Measurements from ENCODE around the gene ITCH.
"Not testable (repeated sequence)": the region's sequence is repeated elsewhere in the genome, so short reads cannot be mapped to it uniquely, and the experiment has no call there.

Gene ITCH

DNA sequence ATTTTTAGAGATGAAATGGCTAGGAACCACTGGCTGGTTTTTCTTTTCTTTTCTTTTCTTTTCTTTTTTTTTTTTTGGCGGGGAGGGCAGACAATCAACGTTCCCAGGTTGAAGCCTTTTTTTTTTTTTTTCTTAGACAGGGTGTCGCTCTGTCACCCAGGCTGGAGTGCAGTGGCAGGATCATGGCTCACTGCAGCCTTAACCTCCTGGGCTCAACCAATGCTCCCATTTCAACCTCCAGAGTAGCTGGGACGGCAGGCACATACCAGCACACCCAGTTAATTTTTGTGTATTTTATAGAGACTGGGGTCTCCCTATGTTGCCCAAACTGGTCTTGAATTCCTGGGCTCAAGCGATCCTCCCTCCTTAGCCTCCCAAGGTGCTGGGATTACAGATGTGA, 18.8 kb upstream of the ITCH start:
- DNase-seq: no peak

DNA sequence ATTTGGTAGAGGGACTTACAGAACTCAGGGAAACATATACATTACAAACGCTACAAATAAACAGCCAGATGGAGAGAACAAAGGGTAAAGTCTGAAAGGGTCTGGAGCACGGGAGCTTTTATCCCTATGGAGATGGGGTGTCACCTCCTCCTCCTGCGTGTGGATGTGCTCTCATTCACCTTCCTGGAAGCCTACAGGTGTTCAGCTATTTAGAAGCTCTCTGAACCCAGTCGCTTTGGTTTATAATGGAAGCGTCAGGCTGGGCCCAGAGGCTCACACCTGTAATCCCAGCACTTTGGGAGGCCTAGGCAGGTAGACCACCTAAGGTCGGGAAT, 17.7 kb upstream of the ITCH start:
- DNase-seq: no peak

DNA sequence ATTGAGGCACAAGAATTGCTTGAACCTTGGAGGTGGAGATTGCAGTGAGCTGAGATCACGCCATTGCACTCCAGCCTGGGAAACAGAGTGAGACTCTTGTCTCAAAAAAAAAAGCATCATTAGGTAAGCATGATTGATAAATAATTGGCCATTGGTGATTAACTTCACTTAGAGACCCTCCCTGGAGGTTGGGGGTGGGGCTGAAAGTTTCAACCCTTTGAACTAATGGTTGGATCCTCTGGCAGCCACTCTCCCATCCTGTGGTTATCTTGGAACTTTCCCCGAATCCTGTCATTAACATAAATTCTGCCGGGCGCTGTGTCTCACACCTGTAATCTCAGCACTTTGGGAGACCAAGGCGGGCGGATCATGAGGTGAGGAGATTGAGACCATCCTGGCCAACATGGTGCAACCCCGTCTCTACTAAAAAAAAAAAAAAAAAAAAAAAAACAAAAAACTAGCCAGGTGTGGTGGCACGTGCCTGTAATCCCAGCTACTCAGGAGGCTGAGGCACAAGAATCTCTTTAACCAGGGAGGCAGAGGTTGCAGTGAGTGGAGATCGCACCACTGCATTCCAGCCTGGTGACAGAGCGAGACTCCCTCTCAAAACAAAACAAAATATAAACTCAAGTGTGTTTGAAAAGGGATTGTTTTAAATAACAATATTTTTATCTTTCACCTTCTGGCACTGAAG, 17.1 kb upstream of the ITCH start:
- not testable (repeated sequence) for DNase-seq

DNA sequence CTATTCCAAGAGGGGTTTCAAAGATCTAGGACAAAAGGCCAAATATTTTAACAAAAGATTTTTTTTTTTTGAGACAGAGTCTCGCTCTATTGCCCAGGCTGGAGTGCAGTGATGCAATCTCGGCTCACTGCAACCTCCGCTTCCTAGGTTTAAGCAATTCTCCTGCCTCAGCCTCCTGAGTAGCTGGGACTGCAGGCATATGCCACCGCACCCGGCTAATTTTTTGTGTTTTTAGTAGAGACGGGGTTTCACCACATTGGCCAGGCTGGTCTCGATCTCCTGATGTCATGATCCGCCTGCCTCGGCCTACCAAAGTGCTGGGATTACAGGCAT, 16.6 kb upstream of the ITCH start:
- DNase-seq: not testable (repeated sequence)

DNA sequence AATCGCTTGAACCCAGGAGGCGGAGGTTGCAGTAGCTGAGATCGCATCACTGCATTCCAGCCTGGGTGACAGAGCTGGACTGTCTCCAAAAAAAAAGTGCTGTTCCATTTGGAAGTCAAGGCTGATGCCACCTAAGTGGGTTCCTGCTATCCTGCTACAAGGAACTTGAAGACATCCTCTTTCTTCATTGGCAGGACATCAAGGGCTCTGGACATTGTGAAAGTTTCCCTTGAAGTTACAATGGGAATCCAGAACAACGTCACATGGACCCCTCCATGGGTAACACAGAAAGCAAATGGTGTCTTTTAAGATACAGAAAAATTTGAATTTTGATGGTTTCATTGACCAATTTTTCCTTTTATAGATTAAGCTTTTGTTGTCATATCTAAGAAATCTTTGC, 15.5 kb upstream of the ITCH start:
- no peak for DNase-seq

DNA sequence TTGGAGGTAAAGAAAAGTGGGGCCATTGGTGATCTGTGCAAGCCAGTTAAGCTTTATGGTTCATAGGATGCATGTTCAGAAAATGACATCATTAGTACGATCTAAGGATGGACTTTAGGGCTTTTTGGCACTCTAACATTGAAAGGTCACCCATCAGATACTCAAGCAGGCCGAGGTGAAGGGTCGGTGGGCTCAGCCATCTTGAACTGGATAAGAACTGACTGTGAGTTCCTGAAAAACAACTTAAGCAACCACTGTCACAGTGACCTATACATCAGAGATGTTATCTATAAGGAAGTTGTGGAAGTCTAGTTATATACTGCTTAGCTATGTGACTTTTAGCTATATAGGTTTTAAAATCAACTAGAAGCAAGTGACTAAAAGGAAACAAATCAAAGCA, 13.0 kb upstream of the ITCH start:
- DNase-seq: no peak

DNA sequence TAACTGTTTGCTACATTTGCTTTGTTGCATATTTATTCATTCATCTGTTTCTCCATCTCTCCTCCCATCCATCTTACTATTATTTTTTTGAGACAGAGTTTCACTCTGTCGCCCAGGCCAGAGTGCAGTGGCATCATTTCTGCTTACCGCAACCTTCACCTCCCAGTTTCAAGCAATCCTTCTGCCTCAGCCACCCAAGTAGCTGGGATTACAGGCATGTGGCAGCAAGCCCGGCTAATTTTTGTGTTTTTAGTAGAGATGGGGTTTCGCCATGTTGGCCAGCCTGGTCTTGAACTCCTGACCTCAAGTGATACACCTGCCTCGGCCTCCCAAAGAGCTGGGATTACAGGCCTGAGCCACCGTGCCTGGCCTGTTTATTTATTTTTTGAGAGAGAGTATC, 9.6 kb upstream of the ITCH start:
- DNase-seq: not testable (repeated sequence)

DNA sequence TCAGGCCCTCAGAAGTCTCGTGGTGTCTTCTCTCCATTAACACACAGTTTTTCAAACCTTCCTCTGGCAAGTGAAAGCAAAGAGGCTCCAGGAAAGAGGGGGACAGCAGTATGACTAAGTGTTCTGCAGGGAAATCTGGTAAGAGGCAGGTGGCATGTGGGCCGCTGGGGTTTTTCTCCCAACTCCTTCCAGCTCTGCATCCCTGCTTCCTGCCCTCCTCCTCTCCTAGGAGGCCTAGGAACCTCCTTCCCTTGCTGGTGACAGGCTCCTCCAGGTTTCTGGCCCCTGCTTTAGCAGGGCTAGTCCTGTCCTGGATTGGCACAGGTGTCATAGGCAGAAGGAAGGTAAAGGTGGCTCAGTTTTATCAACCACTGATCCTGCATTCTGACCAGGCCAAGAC, 7.6 kb upstream of the ITCH start:
- no peak for DNase-seq

DNA sequence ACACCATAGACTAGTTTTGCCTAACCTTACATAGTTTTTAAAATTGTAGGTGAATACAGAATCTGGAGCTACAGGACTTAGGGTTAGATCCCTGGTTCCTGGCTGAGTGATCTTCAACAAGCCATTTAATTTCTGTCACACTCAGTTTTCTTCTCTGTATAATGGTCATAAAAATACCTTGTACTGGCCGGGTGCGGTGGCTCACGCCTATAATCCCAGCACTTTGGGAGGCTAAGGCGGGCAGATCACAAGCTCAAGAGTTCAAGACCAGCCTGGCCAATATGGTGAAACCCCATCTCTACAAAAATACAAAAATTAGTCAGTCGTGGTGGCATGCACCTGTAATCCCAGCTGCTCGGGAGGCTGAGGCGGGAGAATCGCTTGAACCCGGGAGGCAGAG, 3.3 kb upstream of the ITCH start:
- not testable (repeated sequence) for DNase-seq

DNA sequence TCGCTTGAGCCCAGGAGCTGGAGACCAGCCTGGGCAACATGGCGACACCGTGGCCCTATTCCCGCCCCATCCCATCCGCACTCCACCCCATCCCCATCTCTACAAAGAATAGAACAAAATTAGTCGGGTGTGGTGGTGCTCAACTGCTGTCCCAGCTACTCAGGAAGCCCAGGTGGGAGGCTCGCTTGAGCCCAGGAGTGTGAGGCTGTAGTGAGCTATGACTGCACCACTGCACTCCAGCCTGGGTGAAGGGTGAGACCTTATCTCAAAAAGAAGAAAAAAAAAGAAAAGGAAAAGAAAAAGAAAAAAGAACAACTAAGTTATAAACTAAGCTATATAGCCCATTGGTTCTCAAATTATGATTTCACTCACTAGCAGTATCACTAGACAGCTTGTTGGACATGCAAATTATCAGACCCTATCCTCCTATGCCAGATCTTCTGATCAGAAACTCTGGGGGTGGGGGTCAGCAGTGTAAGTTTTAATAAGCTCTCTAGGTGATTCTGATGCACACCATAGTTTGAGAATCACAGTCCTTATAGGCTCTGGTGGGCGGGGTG, 491 bp upstream of the ITCH start:
- no peak for DNase-seq

DNA sequence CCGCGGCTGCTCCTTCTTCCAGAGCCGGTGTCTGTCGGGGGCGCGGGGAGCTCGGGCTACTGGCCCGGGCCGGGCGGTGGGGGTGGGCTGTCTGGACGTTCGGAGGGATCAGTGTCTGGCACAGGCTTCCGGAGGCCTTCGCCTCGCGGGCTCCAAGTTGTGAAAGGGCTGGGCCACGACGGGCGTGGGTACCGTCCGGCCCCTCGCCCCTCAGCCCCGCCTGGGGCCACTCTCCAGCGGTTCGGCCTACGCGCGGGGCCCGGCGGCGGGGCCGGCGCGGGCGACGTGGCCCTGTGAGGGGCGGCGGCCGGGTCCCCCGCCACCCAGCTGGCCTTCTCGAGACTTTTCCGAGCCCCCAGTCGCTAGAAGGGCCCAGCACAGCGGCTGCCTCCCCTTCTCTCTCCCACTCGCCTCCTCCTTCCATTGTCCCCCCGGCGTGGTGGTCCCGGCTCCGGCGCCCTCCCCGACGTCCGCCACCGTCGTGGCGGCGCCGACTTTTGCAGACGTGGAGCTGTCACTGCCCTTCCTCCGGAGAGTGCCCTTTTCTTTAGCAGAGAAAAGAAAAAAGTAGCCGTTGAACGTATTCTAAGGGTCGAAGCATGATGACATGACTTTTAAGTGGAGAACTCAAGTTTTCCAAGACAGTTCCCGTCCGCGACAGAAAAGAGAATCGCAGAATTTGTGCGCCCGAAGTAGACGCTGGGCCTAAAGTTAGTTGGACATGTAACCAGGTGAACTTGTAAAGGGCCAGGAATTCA, 571 bp downstream of the ITCH start:
- peak; percentile 18 for DNase-seq

DNA sequence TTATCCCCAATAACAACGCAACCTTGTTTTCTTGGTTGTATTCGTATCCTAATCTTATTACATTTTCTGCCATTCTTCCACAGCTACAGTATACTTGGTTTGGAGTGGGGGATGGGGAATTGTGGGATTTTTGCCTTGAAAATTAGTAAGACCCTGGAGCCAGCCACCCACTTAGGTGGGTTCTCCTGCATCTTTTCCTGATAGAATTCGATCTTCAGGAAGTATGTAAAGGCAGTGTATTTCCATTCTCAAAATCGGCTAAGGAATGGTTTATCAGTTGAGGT, 1.1 kb downstream of the ITCH start:
- DNase-seq: no peak

DNA sequence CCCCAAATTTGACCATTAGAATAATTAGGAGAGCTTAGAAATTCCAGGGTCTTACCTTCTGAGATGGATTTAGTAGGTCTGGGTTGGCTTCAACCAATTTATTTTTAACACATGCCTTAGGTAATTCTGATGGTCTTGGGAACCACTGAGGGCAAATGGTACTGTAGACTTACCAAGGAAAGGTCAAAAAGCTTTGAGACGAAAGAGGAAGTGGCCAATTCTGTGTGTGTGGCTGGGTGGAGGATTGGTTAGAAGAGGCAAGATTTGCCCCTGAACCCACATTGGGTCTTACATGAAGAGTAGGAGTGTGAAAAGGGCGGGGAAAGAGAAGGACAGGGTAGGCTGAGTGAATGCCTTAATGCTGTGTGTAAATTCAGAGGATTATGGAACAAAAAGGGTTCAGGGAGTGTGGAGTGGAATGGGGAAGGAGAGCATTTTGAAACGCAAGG, 2.7 kb downstream of the ITCH start:
- DNase-seq: no peak

DNA sequence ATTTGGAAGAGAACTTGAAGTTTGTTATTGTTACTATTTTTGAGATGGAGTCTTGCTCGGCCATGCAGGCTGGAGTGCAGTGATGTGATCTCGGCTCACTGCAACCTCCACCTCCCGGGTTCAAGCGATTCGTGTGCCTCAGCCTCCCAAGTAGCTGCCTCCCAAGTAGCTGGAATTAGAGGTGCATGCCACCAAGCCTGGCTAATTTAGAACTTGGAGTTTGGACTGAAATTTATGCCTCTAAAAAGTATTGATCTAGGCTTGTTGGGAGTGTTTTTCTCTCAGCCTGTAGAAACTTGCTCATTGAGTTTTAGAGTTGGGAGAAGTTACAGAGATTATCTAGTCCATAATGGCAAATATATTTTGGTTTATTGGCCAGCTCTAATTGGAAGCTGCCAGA, 4.1 kb downstream of the ITCH start:
- no peak for DNase-seq

DNA sequence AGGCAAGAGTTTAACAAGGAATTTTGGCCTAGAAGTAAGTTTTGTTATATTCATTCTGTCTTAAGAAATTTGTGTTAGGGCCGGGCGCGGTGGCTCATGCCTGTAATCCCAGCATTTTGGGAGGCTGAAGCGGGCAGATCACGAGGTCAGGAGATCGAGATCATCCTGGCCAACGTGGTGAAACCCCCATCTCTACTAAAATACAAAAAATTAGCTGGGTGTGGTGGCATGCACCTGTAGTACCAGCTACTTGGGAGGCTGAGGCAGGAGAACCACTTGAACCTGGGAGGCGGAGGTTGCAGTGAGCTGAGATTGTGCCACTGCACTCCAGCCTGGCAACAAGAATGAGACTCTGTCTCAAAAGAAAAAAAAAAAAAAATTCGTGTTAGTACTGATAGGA, 4.8 kb downstream of the ITCH start:
- DNase-seq: not testable (repeated sequence)

DNA sequence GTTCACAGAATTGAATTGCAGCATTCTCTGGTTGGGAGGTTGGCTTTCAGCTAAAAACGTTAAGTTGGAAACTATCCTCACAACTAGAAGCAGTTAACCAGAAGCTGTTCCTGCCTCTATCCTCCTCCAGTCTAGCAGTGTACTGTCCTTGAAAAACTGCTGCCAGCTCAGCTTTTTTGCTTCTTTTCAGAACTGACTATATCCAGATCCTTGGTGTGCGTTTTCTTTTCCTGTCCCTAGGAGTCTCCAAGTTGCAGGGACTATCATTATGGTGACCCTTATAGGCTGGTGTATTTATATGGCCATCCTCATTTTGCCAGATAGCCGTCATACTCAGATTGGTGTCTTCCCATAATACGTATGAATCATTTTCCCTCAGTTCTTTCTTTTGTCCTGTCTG, 5.5 kb downstream of the ITCH start:
- no peak for DNase-seq

DNA sequence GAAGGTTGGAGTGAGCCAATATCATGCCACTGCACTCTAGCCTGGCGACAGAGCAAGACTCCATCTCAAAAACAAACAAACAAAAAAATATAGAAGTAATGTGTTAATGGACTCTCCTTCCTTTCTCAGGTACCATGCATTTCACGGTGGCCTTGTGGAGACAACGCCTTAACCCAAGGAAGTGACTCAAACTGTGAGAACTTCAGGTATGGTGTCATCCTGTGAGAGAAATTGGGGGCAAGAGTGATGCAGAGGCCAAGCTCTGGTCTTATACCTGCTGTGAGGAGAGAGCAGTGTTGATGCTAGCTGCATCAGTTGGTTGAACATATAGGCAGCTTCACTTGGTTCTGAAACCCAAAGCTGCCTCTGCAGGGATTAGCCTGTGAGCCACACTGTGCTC, 6.2 kb downstream of the ITCH start:
- no peak for DNase-seq

DNA sequence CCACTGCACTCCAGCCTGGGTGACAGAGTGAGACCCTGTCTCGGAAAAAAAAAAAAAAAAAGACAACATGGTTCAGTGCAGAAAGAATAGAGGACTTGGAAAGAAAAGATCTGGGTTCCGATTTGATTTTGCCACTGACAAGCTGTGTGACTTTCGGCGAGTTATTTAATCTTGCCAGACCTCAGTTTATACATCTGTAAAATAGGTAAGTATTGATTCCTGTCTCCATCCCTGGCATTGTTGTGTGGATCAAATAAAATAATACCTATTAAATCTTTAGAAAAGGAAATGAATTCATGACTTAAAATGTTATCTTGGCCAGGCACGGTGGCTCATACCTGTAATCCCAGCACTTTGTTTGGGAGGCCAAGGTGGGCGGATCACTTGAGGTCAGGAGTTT, 7.0 kb downstream of the ITCH start:
- DNase-seq: no peak

DNA sequence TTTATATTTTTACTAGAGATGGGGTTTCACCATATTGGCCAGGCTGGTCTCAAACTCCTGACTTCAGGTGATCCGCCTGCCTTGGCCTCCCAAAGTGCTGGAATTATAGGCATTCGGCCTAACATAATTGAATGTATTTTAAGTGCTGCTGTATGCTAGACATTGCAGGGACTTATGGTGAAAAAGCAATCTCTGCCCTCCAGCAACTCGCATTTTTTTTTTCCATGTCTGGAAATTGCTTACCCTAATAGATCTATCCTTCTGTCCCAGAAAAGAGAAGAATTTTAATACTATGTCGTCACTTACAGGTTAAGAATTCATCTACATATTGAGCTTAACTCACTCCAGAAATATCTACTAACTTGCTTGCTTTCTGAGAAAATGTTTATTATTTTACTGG, 10.4 kb downstream of the ITCH start:
- no peak for DNase-seq

DNA sequence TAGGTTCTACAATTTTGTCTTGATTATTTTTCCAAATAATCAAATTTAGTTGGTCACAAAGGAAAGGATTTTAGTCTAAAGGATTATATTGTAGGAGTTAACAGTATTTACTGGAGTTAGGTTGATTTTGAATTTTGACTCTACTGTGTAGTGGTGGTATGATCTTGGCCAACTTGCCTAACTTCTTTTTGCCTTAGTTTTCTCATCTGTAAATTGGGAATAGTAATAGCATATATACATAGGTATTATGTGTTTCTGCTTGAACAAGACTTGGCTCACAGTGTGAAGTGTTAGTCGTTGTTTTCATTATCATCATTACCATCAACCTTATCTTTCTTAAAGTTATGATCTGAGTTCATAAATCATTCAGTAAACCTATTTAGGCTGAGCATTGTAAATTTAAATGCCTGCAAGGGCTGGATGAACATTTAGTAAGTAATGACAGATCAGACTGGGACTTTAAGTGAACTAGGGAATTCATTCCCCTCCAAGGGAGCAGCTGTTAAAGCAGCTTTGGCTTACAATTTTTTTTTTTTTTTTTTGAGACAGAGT, 11.2 kb downstream of the ITCH start:
- no peak for DNase-seq

DNA sequence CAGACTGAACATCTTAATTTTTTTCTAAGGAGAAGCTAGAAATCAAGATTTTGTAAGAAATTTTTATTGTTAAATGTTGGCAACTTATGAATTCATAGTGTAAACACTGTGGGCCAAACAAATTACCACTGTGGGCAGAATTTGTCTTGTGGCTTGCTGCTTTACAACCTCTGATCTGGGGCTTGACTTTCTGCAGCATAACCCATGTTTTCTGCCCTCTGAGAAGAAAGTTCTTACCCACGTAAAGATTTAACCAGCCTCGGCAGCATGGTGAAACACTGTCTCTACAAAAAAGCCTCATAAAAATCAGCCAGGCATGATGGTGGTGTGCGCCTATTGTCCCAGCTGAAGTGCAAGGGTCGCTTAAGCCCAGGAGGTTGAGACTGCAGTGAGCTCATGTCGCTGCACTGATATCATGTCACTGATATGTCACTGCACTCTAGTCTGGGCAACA, 12.9 kb downstream of the ITCH start:
- DNase-seq: no peak

DNA sequence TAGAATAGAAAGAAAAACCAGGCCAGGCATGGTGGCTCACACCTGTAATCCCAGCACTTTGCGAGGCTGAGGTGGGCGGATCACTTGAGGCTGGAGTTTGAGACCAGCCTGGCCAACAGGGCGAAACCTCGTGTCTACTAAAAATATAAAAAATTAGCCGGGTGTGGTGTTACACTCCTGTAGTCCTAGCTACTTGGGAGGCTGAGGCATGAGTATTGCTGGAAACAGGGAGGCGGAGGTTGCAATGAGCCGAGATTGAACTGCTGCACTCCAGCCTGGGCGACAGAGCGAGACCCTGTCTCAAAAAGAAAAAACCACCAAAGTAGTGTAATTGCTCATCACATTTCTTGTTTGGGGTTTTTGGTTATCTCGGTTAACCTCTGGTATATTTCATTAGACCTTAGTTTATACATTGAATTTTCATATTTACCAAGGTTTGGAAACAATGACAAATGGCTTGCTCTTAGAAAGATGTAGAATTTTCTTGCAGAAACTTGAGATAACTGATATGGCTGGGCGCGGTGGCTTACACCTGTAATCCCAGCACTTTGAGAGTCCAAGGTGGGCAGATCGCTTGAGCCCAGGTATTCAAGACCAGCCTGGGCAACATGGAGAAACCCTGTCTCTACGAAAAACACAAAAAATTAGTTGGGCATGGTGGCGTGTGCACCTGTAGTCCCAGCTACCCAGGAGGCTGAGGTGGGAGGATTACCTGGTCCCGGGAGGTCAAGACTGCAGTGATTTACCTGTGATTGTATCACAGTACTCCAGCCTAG, 14.2 kb downstream of the ITCH start:
- DNase-seq: no peak

DNA sequence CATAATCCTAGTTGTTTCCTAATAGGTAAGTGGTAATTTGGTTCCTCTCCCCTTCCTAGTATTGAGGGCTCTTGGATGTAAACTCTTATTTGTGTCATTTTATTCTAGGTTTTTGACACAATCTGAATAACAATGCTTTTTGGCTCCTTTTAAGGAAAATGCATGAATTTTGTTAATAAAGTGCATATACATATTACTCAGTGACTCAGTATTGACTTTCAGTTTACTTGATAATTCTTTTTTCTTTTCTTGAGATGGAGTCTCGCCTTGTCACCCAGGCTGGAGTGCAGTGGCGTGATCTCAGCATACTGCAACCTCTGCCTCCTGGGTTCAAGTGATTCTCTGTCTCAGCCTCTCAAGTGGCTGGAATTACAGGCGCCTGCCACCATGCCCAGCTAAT, 19.1 kb downstream of the ITCH start:
- DNase-seq: no peak
